Medulla oblongata (tissue), 1 donor: Measurements from ENCODE around the gene CMIP.
"Not testable (repeated sequence)": the region's sequence is repeated elsewhere in the genome, so short reads cannot be mapped to it uniquely, and the experiment has no call there.

Source experiments
- DNase-seq: peaks from one replicate; pipeline ENCODE4 v3.0.0-alpha.2; 2015; ENCODE audit errors: extremely low spot score

Gene CMIP

DNA sequence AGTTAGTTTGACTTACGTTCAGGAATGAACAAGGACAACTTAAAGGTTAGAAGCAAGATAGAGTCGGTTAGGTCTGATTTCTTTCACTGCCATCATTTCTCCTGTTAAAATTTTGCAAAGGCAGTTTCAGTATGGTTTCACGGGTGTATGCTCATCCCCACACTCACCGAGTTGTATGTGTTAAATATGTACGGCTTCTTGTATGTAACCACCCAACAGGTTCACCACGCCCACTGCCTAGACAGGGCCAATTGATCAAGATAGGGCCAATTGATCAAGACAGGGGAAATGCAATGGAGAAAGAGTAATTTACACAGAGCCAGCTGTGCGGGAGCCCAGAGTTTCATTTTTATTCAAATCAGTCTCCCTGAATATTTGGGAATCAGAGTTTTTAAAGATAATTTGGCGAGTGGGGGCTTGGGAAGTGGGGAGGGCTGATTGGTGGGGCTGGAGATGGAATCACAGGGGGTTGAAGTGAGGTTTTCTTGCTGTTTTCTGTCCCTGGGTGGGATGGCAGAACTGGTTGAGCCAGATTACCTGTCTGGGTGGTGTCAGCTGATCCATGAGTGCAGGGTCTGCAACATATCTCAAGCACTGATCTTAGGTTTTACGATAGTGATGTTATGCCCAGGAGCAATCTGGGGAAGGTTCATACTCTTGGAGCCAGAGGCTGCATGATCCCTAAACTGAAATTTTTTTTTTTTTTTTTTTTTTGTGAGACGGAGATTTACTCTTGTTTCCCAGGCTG, 272.0 kb downstream of the CMIP start:
- DNase-seq: no peak

DNA sequence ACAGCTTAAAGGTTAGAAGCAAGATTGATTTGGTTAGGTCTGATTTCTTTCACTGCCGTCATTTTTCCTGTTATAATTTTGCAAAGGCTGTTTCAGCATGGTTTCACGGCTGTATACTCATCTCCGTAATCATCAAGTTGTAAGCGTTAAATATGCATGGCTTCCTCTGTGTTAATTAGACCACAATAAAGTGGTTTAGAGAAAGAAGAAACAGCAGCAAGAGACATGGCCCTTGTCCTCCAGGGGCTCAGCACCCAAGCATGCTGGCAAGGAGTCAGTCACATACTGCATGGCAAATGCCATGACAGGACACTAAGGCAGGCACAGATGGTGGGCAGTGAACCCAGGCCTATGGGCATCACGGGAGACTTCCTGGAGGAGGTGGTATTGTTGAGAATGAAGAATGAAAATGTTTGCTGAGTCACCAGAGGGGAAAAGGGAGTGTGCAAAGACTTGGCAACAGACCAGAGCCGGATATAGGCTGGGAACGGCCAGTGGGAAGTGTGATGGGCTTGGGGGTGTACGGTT, 273.1 kb downstream of the CMIP start:
- no peak for DNase-seq

DNA sequence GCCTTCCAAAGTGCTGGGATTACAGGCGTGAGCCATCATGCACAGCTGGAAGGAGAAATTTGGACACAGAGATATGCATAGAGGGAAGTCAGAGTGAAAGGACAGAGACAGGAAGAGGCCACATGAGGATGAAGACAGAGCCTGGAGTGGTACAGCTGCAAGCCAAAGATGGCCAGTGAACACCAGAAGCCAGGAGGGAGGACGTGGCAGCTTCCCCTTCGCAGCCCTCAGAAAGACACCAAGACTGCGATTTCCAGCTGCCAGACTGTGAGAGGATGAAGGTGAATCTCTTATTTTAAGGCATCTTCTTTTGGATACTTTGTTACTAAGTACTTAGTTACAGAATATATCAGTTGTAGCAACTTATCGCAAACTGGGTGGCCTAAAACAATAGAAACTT, 274.0 kb downstream of the CMIP start:
- DNase-seq: peak; percentile 16

GRCh38 chr16:81719993-81720392, 275.4 kb downstream of the CMIP start:
- DNase-seq: no peak

GRCh38 chr16:81720973-81721906, 276.6 kb downstream of the CMIP start:
- no peak for DNase-seq

DNA sequence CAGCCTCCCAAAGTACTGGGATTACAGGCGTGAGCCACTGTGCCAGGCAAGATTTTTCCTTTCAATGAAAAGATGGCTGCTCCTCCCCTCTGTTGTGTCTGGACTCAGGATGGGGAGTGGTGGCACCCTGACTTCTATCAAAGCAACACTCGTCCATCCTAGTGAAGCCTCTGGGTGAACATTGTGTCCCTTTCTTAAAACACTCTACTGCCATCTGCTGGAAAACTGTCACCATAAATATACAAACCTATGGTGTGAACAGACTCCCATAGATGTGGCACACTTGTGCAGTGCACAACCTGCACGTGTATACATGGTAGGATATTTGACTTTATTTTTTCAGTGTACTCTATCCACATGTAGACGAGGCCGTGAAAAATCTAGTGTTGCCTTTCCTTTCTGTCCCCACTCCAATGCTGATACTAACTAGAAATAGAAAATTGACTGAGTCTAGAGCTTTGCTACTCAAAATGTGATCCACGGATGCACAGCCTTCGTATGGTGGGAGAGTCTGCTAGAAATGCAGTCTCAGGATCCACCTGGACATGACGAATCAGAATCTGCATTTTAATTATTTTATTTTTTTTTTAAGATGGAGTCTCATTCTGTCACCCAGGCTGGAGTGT, 278.6 kb downstream of the CMIP start:
- DNase-seq: peak; percentile 95

- DNase-seq: no peak
Measured at GRCh38 chr16:81728435-81728834, 283.8 kb downstream of the CMIP start.

DNA sequence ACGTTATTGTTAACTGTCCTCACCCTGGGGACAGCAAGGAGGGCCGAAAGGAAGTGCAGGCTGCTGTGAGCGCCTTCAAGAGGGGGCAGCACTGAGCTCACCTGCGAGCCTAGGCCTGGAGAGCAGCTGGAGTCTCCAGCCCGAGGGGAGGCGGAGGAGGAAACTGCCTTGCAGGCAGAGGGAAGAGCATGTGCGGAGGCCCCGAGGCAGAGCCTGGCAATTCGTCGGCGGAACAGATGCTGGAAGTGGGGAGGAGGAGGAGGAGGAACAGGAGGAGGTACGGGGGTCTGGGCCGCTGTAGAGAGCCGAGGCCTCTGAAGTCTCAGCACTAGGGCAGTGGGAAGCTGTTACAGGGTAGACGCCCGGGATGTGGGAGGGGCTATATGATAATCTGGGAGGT, 284.8 kb downstream of the CMIP start:
- DNase-seq: no peak

GRCh38 chr16:81730090-81731051, 285.8 kb downstream of the CMIP start:
- peak; percentile 81 for DNase-seq

DNA sequence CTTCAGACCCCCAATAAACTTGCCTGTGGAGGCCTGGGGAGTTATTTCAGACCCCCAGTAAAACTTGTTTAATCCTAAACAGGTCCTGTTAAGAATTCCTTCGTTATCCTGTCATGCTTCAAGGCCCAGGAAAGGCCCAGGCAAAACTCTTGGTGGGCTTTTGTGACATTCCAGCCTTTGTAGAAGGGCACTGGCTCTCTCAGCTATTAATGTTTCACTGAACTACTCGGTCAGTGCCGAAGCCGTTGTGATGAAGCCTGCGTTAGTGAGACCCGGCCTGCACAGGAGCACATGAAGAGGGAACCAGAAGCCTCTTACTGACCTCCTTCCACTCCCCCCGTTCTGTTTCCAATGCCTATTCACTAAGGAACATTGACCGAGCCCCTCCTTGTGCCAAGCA, 287.0 kb downstream of the CMIP start:
- no peak for DNase-seq

DNA sequence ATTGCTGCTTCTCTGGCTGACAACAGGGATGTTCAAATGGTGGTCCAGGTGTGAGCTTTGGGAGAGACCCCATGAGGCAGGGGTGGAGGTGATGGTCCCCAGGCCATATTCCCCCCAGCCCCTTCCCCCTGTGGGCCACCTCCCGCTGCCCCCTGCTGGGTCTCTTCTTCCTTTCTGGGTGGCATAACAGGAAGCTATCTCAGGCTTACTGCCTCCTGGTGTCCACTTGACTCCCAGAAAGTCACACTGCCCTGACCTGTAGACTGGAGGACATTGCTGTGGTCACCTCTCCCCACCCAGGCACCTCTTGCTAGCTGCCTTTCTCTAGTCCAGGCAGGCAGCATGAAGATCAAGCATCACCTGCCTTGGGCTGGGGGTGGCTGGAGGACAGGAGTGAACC, 288.1 kb downstream of the CMIP start:
- no peak for DNase-seq

DNA sequence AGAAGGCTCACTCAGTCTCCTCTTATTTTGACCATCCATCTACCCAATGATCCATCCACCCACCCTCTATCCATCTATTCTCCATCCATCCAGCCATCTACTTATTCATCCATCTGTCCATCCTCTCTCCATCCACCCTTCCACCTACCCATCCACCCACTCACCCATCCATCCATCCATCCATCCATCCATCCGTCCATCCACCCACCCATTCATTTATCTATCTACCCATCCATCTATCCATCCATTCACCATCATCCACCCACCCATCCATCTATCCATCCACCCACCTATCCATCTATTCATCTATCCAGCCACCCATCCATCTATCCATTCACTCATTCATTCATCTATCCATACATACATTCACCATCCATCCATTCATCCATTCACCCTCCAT, 288.7 kb downstream of the CMIP start:
- no peak for DNase-seq

- DNase-seq: no peak
Measured at GRCh38 chr16:81734632-81735434, 290.2 kb downstream of the CMIP start.

GRCh38 chr16:81737885-81738536, 293.4 kb downstream of the CMIP start:
- DNase-seq: peak; percentile 89

- peak; percentile 75 for DNase-seq
Measured at GRCh38 chr16:81738783-81739496, 294.3 kb downstream of the CMIP start.

GRCh38 chr16:81739503-81739902, 294.9 kb downstream of the CMIP start:
- DNase-seq: no peak

DNA sequence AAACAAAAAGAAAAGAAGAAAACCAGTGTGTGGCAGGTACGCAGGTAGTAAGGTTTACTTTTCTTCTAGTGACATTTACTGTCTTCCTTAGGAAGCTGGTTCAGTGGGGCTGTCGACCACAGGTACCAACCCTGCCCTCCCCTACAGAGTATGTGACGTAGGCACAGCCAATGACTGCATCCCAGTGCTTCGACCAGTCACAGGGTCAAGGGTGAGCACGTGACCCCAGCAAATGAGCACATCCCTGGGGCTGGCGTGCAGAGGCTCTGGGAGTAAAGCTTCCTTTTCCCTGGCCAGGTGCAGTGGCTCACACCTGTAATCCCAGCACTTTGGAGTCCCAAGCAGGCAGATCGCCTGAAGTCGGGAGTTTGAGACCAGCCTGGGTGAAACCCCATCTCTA, 295.6 kb downstream of the CMIP start:
- no peak for DNase-seq

DNA sequence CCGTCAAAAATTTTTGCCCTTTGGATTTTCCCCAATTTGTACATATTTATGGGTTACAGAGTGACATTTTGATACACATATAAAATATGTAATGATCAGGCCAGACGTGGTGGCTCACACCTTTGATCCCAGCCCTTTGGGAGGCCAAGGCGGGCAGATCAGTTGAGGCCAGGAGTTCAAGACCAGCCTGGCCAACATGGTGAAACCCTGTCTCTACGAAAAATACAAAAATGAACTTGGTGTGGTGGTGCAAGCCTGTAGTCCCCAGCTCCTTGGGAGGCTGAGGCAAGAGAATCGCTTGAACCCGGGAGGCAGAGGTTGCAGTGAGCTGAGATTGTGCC, 296.8 kb downstream of the CMIP start:
- DNase-seq: not testable (repeated sequence)

DNA sequence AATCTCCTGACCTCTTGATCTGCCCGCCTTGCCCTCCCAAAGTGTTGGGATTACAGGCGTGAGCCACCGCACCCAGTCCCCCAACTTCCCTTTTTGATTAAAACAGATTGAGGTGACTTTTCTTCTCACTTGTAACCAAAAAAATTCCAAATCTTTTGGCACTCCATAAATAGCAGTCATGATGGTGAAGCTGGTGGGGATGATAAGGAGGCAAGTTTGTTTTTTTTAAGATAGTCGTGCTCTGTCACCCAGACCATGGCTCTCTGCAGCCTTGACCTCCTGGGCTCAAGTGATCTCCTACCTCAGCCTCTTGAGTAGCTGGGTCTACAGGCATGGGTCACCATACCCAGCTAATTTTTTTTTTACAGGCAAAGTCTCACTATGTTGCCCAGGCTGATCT, 299.8 kb downstream of the CMIP start:
- no peak for DNase-seq
